ENCODE data around the gene HHAT. TPM values are rescaled to one million over a fixed set of nuclear protein-coding genes. Genes with fewer than 3 reads are reported as not detected.

The HHAT gene
- total RNA-seq, 2 experiments from 2014 or later = 0.82 to 0.84 TPM

- ChIA-PET CTCF (no interaction called here), POLR2A (no interaction called here)
- Mint-ChIP-seq H3K9me3 (ENCODE audit: low read depth) (no peaks in the 10 kb centered on the region), H3K36me3 (ENCODE audit: low read depth) (no peaks in the 10 kb centered on the region), H3K4me3 (no peak overlapping the region), H3K4me1 (no peaks in the 10 kb centered on the region), H3K27me3 (no peaks in the 10 kb centered on the region), H3K27ac (no peak overlapping the region)
- intact Hi-C loops (cut with DNase I, micrococcal nuclease) = no loop called here
- DNase-seq (no peak), ATAC-seq (no peak)
Observed at GRCh38 chr1:210556475-210556874, 227.8 kb downstream of the HHAT start.

- H3K4me1 Mint-ChIP-seq = no peaks in the 10 kb centered on the region
- H3K4me3 Mint-ChIP-seq = no peak overlapping the region
- intact Hi-C loops (cut with DNase I, micrococcal nuclease) = no loop called here
- H3K27me3 Mint-ChIP-seq = no peaks in the 10 kb centered on the region
- ATAC-seq = no peak
- DNase-seq = no peak
- CTCF ChIA-PET = no interaction called here
- no peaks in the 10 kb centered on the region for H3K36me3 Mint-ChIP-seq (ENCODE audit: low read depth)
- no peak overlapping the region for H3K27ac Mint-ChIP-seq
- H3K9me3 Mint-ChIP-seq (ENCODE audit: low read depth) = no peaks in the 10 kb centered on the region
- POLR2A ChIA-PET = no interaction called here
Observed at GRCh38 chr1:210557426-210558077, 228.8 kb downstream of the HHAT start.

- Mint-ChIP-seq H3K27me3 (no peaks in the 10 kb centered on the region), H3K9me3 (ENCODE audit: low read depth) (no peaks in the 10 kb centered on the region), H3K4me3 (no peak overlapping the region), H3K36me3 (ENCODE audit: low read depth) (no peaks in the 10 kb centered on the region), H3K27ac (no peak overlapping the region), H3K4me1 (no peaks in the 10 kb centered on the region)
- ATAC-seq = no peak
- ChIA-PET POLR2A (no interaction called here), CTCF (interaction anchor here (0.7 kb wide), 1 partner anchor 679 kb away, joined by 3 read pairs; no protein-coding TSS in a partner anchor)
- intact Hi-C loops (cut with DNase I, micrococcal nuclease) = no loop called here
- no peak for DNase-seq
Observed at GRCh38 chr1:210558302-210558701, 229.6 kb downstream of the HHAT start.

GRCh38 chr1:210565306-210565705, 236.6 kb downstream of the HHAT start:
- POLR2A ChIA-PET = no interaction called here
- H3K27me3 Mint-ChIP-seq = no peaks in the 10 kb centered on the region
- no peaks in the 10 kb centered on the region for H3K9me3 Mint-ChIP-seq (ENCODE audit: low read depth)
- ATAC-seq = no peak
- CTCF ChIA-PET = no interaction called here
- no peaks in the 10 kb centered on the region for H3K36me3 Mint-ChIP-seq (ENCODE audit: low read depth)
- intact Hi-C loops (cut with DNase I, micrococcal nuclease) = no loop called here
- peaks cover 2% of the 10 kb centered on the region for H3K4me1 Mint-ChIP-seq
- no peak overlapping the region for H3K27ac Mint-ChIP-seq
- no peak overlapping the region for H3K4me3 Mint-ChIP-seq
- no peak for DNase-seq

- CTCF ChIA-PET = interaction anchor here (0.6 kb wide), 1 partner anchor 619 kb away, joined by 3 read pairs; no protein-coding TSS in a partner anchor
- POLR2A ChIA-PET = no interaction called here
- H3K9me3 Mint-ChIP-seq (ENCODE audit: low read depth) = no peaks in the 10 kb centered on the region
- DNase-seq (no peak), ATAC-seq (no peak)
- H3K27ac Mint-ChIP-seq = no peak overlapping the region
- H3K4me1 Mint-ChIP-seq = peaks cover 2% of the 10 kb centered on the region
- no peak overlapping the region for H3K4me3 Mint-ChIP-seq
- no peaks in the 10 kb centered on the region for H3K36me3 Mint-ChIP-seq (ENCODE audit: low read depth)
- H3K27me3 Mint-ChIP-seq = no peaks in the 10 kb centered on the region
- intact Hi-C loops (cut with DNase I, micrococcal nuclease) = no loop called here
Observed at GRCh38 chr1:210568631-210569030, 239.9 kb downstream of the HHAT start.

- intact Hi-C loops (cut with DNase I, micrococcal nuclease) = no loop called here
- CTCF ChIA-PET = no interaction called here
- ATAC-seq = no peak
Observed at GRCh38 chr1:210570116-210570515, 241.4 kb downstream of the HHAT start.

GRCh38 chr1:210571356-210572284, 242.9 kb downstream of the HHAT start:
- peaks cover 2% of the 10 kb centered on the region for H3K4me1 Mint-ChIP-seq
- ChIA-PET CTCF (interaction anchor here (1.2 kb wide), 1 partner anchor 165 kb away, joined by 3 read pairs; no protein-coding TSS in a partner anchor), POLR2A (interaction anchor here (0.6 kb wide), 1 partner anchor 29 kb away, joined by 3 read pairs; no protein-coding TSS in a partner anchor)
- ATAC-seq (no peak), DNase-seq (no peak)
- H3K27ac Mint-ChIP-seq = no peak overlapping the region
- no peaks in the 10 kb centered on the region for H3K9me3 Mint-ChIP-seq (ENCODE audit: low read depth)
- no peaks in the 10 kb centered on the region for H3K36me3 Mint-ChIP-seq (ENCODE audit: low read depth)
- no peaks in the 10 kb centered on the region for H3K27me3 Mint-ChIP-seq
- no peak overlapping the region for H3K4me3 Mint-ChIP-seq
- intact Hi-C loops (cut with DNase I, micrococcal nuclease) = no loop called here

More at GRCh38 chr1:210570116-210570515, 241.4 kb downstream of the HHAT start:
- Mint-ChIP-seq H3K27me3 (no peaks in the 10 kb centered on the region), H3K36me3 (ENCODE audit: low read depth) (no peaks in the 10 kb centered on the region), H3K9me3 (ENCODE audit: low read depth) (no peaks in the 10 kb centered on the region), H3K4me1 (peaks cover 2% of the 10 kb centered on the region), H3K27ac (no peak overlapping the region), H3K4me3 (no peak overlapping the region)
- DNase-seq = no peak
- POLR2A ChIA-PET = interaction anchor here (1.2 kb wide), 1 partner anchor 715 kb away, joined by 3 read pairs; no protein-coding TSS in a partner anchor

- Mint-ChIP-seq H3K9me3 (ENCODE audit: low read depth) (peaks cover 5% of the 10 kb centered on the region), H3K36me3 (ENCODE audit: low read depth) (peaks cover 4% of the 10 kb centered on the region), H3K4me1 (peaks cover 1% of the 10 kb centered on the region), H3K4me3 (no peak overlapping the region), H3K27ac (no peak overlapping the region), H3K27me3 (no peaks in the 10 kb centered on the region)
- DNase-seq (no peak), ATAC-seq (no peak)
- ChIA-PET CTCF (no interaction called here), POLR2A (no interaction called here)
- intact Hi-C loops (cut with DNase I, micrococcal nuclease) = no loop called here
Observed at GRCh38 chr1:210573141-210573540, 244.4 kb downstream of the HHAT start.

GRCh38 chr1:210582205-210582970, 253.7 kb downstream of the HHAT start:
- ChIA-PET CTCF (interaction anchor here (1.2 to 1.8 kb wide), 3 partner anchors 166 to 553 kb away, joined by 3 to 8 read pairs (median 4); partner anchors contain the start of gene KCNH1), POLR2A (no interaction called here)
- Mint-ChIP-seq H3K27me3 (no peaks in the 10 kb centered on the region), H3K36me3 (ENCODE audit: low read depth) (no peaks in the 10 kb centered on the region), H3K4me3 (no peak overlapping the region), H3K9me3 (ENCODE audit: low read depth) (no peaks in the 10 kb centered on the region), H3K27ac (no peak overlapping the region), H3K4me1 (peaks cover 7% of the 10 kb centered on the region)
- peak; percentile 28 for ATAC-seq
- intact Hi-C loops (cut with DNase I, micrococcal nuclease) = loop anchor here in 1 of 2 experiments (2.0 to 10.0 kb wide), 3 partner anchors 120 to 932 kb away; no protein-coding TSS in a partner anchor
- no peak for DNase-seq

GRCh38 chr1:210584439-210585113, 255.9 kb downstream of the HHAT start:
- no peak overlapping the region for H3K4me3 Mint-ChIP-seq
- POLR2A ChIA-PET = no interaction called here
- H3K27me3 Mint-ChIP-seq = no peaks in the 10 kb centered on the region
- H3K4me1 Mint-ChIP-seq = peaks cover 7% of the 10 kb centered on the region
- CTCF ChIA-PET = interaction anchor here (0.7 to 1.8 kb wide), 9 partner anchors 63 to 1070 kb away, joined by 3 to 5 read pairs (median 3); partner anchors contain the start of gene KCNH1
- H3K9me3 Mint-ChIP-seq (ENCODE audit: low read depth) = no peaks in the 10 kb centered on the region
- no peaks in the 10 kb centered on the region for H3K36me3 Mint-ChIP-seq (ENCODE audit: low read depth)
- DNase-seq (peak; percentile 91), ATAC-seq (peak; percentile 96)
- intact Hi-C loops (cut with DNase I, micrococcal nuclease) = loop anchor here (1.0 to 10.0 kb wide), 10 partner anchors 122 to 1071 kb away; partner anchors contain the start of gene KCNH1 (in 1 of the 2)
- no peak overlapping the region for H3K27ac Mint-ChIP-seq

Data from activated CD4-positive, alpha-beta T cell treated with anti-CD3 and anti-CD28 coated beads for 36 hours (primary cell).